Mucosa of descending colon (tissue), 3 donors: ENCODE measurements around the gene CPED1. TPM values are rescaled to one million over a fixed set of nuclear protein-coding genes. Genes with fewer than 3 reads are reported as not detected.
"Not testable (repeated sequence)": the region's sequence is repeated elsewhere in the genome, so short reads cannot be mapped to it uniquely, and the experiment has no call there.

Experiments used
- ATAC-seq: fragments of 200-7000 bp; cut with Tn5 transposase; one replicate; pipeline ENCODE4 v1.9.1; 2020; ENCODE audit warnings: mild to moderate bottlenecking, moderate library complexity
- DNase-seq, 3 donors: peaks; one replicate each; pipeline ENCODE4 v3.0.0-alpha.2; 2020
- H3K36me3 ChIP-seq: fragments of 200-600 bp; one replicate; pipeline ENCODE4 v1.8.0; 2021; ENCODE audit warnings: low read depth, mild to moderate bottlenecking
- H3K4me1 ChIP-seq: fragments of 200-600 bp; one replicate; pipeline ENCODE4 v1.8.0; 2021; ENCODE audit warnings: low read depth, mild to moderate bottlenecking
- H3K4me3 ChIP-seq: fragments of 200-600 bp; one replicate; pipeline ENCODE4 v1.8.0; 2021; ENCODE audit warnings: mild to moderate bottlenecking
- H3K9me3 ChIP-seq: fragments of 200-600 bp; one replicate; pipeline ENCODE4 v1.8.0; 2021; ENCODE audit warnings: mild to moderate bottlenecking
- intact Hi-C, 2 donors: fragments of 100-400 bp; cut with DNase I in 1 of 2; cut with micrococcal nuclease in 1 of 2; formaldehyde crosslinking; loops; one replicate each; pipeline versions ENCODE4 v1.11.0 to v1.11.1; 2022; cut with DNase I, micrococcal nuclease
- total RNA-seq, 3 donors: library from RNA; stranded (reverse); fragmentation: NEBNext Ultra II Directional in 2 of 3; extraction: Animal tissue kit (Norgen Biotek cat#: 25700) in 2 of 3; gene quantifications; one replicate each; pipeline versions ENCODE4 v1.2.1 to v1.2.4, GENCODE V29; 2021 to 2023
- TF ChIP-seq, protein P1 (sequence below): fragments of 200-600 bp; IDR thresholded peaks from one replicate; pipeline ENCODE4 v1.8.0; 2022; ENCODE audit warnings: antibody characterized with exemption, mild to moderate bottlenecking
- donor health status: DM: no; HTN: no; CAD: no; lungs with moderate emphysema.
- donor health status: DM: no; HTN: no; CAD: no.
- donor health status: DM: no; HTN: yes; CAD: no.

The CPED1 gene
- total RNA-seq, 3 donors from 2014 or later: 6.5 to 67.7 (median 8.8) TPM

DNA sequence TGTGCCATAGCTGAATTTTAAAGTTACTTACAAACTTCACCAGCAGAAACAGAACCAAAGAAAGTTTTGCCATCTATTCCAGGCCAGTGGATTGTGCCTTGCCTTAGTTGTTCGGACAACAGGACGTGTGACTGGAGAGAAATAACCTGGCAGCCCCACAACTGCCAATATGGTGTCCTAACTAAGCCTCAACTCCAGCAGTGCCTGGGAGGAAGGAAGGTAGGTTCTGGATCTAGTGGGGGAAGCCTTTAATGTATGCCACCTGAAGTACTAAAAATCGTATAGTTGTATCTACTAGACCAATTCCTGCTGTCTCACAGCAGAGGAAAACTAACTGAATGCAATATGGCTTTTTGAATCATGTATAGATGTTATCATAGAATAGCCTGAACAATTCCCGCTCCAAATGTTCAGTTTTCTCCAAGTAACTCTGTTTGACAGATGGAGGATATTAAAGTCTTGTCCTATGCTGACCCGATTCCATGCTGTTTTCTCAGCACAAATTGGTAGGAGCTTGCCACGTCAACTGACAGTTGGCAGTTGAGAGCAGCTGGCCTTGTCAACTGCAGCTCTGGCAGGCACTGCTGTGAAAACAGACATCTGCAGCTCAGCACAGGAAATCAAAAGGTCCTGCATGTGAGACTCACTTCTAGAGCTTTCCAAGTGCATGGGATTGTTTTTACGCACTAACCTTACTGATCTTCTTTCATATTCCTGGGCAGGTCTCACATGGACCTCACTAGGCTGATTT is 255.8 kb downstream of the CPED1 start:
- Histone ChIP-seq H3K9me3 (no peaks in the 10 kb centered on the region), H3K4me3 (no peak overlapping the region), H3K36me3 (no peaks in the 10 kb centered on the region), H3K4me1 (no peaks in the 10 kb centered on the region)
- TF ChIP-seq, protein P1, sequence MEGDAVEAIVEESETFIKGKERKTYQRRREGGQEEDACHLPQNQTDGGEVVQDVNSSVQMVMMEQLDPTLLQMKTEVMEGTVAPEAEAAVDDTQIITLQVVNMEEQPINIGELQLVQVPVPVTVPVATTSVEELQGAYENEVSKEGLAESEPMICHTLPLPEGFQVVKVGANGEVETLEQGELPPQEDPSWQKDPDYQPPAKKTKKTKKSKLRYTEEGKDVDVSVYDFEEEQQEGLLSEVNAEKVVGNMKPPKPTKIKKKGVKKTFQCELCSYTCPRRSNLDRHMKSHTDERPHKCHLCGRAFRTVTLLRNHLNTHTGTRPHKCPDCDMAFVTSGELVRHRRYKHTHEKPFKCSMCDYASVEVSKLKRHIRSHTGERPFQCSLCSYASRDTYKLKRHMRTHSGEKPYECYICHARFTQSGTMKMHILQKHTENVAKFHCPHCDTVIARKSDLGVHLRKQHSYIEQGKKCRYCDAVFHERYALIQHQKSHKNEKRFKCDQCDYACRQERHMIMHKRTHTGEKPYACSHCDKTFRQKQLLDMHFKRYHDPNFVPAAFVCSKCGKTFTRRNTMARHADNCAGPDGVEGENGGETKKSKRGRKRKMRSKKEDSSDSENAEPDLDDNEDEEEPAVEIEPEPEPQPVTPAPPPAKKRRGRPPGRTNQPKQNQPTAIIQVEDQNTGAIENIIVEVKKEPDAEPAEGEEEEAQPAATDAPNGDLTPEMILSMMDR: no peak
- ATAC-seq (peak; percentile 32), DNase-seq (no peak)
- intact Hi-C loops: no loop called here

- intact Hi-C loops, DNase-seq, ATAC-seq, H3K4me3 ChIP-seq, H3K36me3 ChIP-seq, H3K4me1 ChIP-seq, H3K9me3 ChIP-seq: not testable (repeated sequence)
Measured at GRCh38 chr7:121251367-121251766, 262.9 kb downstream of the CPED1 start.

DNA sequence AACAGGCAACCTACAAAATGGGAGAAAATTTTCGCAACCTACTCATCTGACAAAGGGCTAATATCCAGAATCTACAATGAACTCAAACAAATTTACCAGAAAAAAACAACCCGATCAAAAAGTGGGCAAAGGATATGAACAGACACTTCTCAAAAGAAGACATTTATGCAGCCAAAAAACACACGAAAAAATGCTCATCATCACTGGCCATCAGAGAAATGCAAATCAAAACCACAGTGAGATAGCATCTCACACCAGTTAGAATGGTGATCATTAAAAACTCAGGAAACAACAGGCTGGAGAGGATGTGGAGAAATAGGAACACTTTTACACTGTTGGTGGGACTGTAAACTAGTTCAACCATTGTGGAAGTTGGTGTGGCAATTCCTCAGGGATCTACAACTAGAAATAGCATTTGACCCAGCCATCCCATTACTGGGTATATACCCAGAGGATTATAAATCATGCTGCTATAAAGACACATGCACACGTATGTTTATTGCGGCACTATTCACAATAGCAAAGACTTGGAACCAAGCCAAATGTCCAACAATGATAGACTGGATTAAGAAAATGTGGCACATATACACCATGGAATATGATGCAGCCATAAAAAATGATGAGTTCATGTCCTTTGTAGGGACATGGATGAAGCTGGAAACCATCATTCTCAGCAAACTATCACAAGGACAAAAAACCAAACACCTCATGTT is 264.2 kb downstream of the CPED1 start:
- ATAC-seq, H3K9me3 ChIP-seq, DNase-seq, intact Hi-C loops, H3K4me1 ChIP-seq, H3K36me3 ChIP-seq, H3K4me3 ChIP-seq: not testable (repeated sequence)

DNA sequence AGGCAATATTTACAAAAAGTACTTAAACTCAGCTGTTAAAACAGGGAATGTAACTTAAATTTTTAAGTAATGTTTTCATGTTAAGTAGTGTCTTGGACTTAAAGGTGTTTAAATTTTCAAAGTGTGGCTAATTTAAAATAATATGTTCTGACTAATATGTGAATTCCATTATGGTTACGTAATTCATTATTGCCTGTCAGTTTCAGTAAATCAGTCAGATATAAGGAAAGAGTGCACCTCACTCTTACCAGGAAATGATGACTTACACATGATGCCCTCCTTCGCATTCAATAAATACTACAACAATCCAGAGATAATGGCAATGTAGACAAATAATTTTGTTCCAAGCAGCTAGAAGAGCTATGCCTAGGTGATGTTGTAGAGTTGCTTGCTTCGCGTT is 271.3 kb downstream of the CPED1 start:
- Histone ChIP-seq H3K9me3 (no peaks in the 10 kb centered on the region), H3K4me1 (no peaks in the 10 kb centered on the region), H3K36me3 (no peaks in the 10 kb centered on the region), H3K4me3 (no peak overlapping the region)
- intact Hi-C loops: no loop called here
- no peak for ATAC-seq
- TF ChIP-seq, protein P1: no peak
- DNase-seq: no peak

DNA sequence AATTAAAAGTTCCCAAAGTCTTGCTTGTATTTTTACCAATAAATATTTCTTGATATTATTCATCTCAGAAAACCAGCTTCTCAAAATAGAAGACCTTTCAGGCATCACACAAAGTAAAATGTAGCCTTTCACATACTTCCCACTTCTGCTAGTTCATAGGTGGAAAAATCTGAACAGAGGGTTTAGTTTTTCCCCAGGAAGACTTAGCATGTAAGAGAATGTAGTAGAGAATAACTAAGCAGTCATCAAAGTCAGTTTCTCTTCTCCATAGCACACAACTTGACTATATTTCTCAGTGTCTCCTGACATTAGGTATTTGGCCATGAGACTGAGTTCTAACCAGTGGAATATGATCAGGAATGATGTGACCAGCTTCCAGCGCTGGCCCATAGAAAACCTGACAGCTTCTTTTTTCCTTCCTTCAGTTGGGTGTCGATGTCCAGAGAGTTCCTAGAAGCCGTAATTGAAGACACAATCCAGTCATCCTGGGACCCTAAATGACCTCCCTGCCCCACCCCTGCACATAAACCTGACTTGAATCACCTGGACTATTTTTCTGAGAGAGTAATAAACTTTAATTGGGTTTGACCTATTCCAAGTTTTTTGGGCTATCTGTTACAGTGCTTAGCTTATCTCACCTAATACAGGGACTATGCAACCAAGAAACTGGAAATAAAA is 272.8 kb downstream of the CPED1 start:
- intact Hi-C loops: no loop called here
- DNase-seq (peak in 1 of 3 donors; percentile 7), ATAC-seq (peak; percentile 53)
- Histone ChIP-seq H3K36me3 (no peaks in the 10 kb centered on the region), H3K4me3 (no peak overlapping the region), H3K9me3 (no peaks in the 10 kb centered on the region), H3K4me1 (no peaks in the 10 kb centered on the region)
- TF ChIP-seq, protein P1: no peak

- no peak for ATAC-seq
- no peaks in the 10 kb centered on the region for H3K36me3 ChIP-seq
- DNase-seq: no peak
- no peak overlapping the region for H3K4me3 ChIP-seq
- no peaks in the 10 kb centered on the region for H3K4me1 ChIP-seq
- TF ChIP-seq, protein P1: no peak
- intact Hi-C loops: no loop called here
- H3K9me3 ChIP-seq: no peaks in the 10 kb centered on the region
Measured at GRCh38 chr7:121262221-121262620, 273.7 kb downstream of the CPED1 start.
